PFSK-1 (cell line): ENCODE results near the gene FOXO3.

Experiments used
- FOXP2 ChIP-seq: optimal IDR thresholded peaks from 2 replicates; pipeline ENCODE3; 2011; ENCODE audit warnings: borderline replicate concordance, control low read depth, inconsistent platforms; ENCODE audit not compliant: insufficient read depth; ENCODE audit errors: extremely low read length, extremely low read depth
- POLR2AphosphoS5 ChIP-seq: IDR thresholded peaks from 2 replicates; pipeline ENCODE4 v1.6.1; 2012; ENCODE audit warnings: low read depth, mild to moderate bottlenecking, control low read depth, low read length, moderate library complexity
- REST ChIP-seq, 2 experiments: IDR thresholded peaks; 2 replicates each; pipeline versions ENCODE4 v1.6.1 to v1.8.0; 2011 to 2012; ENCODE audit warnings: low read depth in 2 of 2, low read length in 2 of 2, control low read depth in 1 of 2, inconsistent platforms in 1 of 2, mild to moderate bottlenecking in 1 of 2, moderate library complexity in 1 of 2; ENCODE audit not compliant: insufficient read depth in 1 of 2
- SIN3A ChIP-seq: IDR thresholded peaks from 2 replicates; pipeline ENCODE4 v1.6.1; 2012; ENCODE audit warnings: mild to moderate bottlenecking, low read length, moderate library complexity, borderline replicate concordance; ENCODE audit not compliant: insufficient read depth
- TAF1 ChIP-seq: IDR thresholded peaks from 2 replicates; pipeline ENCODE4 v1.6.1; 2012; ENCODE audit warnings: low read length, control low read depth, borderline replicate concordance; ENCODE audit not compliant: insufficient read depth

GRCh38 chr6:108546079-108547049 lies 14.4 kb upstream of the FOXO3 start:
- TF ChIP-seq REST (IDR thresholded peaks at IDR 0.05; ENCODE audit: insufficient read depth in 1 of 2, low read depth in 2 of 2, low read length in 2 of 2): no peak
- no peak for TF ChIP-seq TAF1
- TF ChIP-seq POLR2AphosphoS5: no peak
- TF ChIP-seq FOXP2: no peak
- no peak for TF ChIP-seq SIN3A
